Endothelial cell of umbilical vein (primary cell): ENCODE data around the gene CUL2. TPM values are rescaled to one million over a fixed set of nuclear protein-coding genes. Genes with fewer than 3 reads are reported as not detected.

Experiments
- BruUV-seq: library from RNA; stranded (reverse); fragments of 400-500 nt; replicated peaks from 2 replicates; lab custom pipeline; 2021; lab: Mats Ljungman, UMichigan
- CTCF ChIA-PET: fragments of 300-600, 350-600 bp; sonication (Branson Sonifier 250); formaldehyde crosslinking; loops from one replicate; lab custom pipeline; 2021; ENCODE audit warnings: antibody characterized with exemption, inconsistent platforms; lab: Charles Lee
- POLR2A ChIA-PET: fragments of 300-600, 350-600 bp; sonication (Branson Sonifier 250); formaldehyde crosslinking; loops from one replicate; lab custom pipeline; 2021; ENCODE audit warnings: antibody characterized with exemption, inconsistent platforms; lab: Charles Lee
- DNase-seq: peaks from one replicate; pipeline ENCODE4 v3.0.0-alpha.2; 2011; ENCODE audit warnings: low read depth, low spot score
- FAIRE-seq: peaks from 2 replicates; lab custom pipeline; 2011; peaks lifted over from hg19 to GRCh38; lab: Jason Lieb, UNC
- H2AFZ ChIP-seq: 2 replicates; pipeline ENCODE4 v1.6.0; 2012; ENCODE audit warnings: low read depth, low read length, control low read depth, inconsistent platforms
- H3K27ac ChIP-seq: 2 replicates; pipeline ENCODE4 v1.5.1; 2011; ENCODE audit warnings: low read depth, mild to moderate bottlenecking, control low read depth, low read length, moderate library complexity; ENCODE audit not compliant: insufficient read depth
- H3K27me3 ChIP-seq, 2 experiments: 2 replicates each; pipeline versions ENCODE4 v1.6.0 to v1.6.1; 2011; ENCODE audit warnings: low read length in 2 of 2, mixed read lengths in 1 of 2; ENCODE audit not compliant: control insufficient read depth in 2 of 2, insufficient read depth in 2 of 2
- H3K36me3 ChIP-seq, 2 experiments: 2 replicates in 1 of 2; 3 replicates in 1 of 2; pipeline ENCODE4 v1.5.1; 2011; ENCODE audit warnings: low read length in 2 of 2, mild to moderate bottlenecking in 1 of 2, moderate library complexity in 1 of 2; ENCODE audit not compliant: control insufficient read depth in 2 of 2, insufficient read depth in 2 of 2; ENCODE audit errors: extremely low read depth in 1 of 2
- H3K4me1 ChIP-seq: 3 replicates; pipeline ENCODE4 v1.5.1; 2011; ENCODE audit warnings: mild to moderate bottlenecking, low read length; ENCODE audit not compliant: control insufficient read depth, insufficient read depth; ENCODE audit errors: extremely low read depth
- H3K4me2 ChIP-seq: 2 replicates; pipeline ENCODE4 v1.6.1; 2011; ENCODE audit warnings: low read length, control low read depth, mixed read lengths; ENCODE audit not compliant: insufficient read depth
- H3K4me3 ChIP-seq, 3 experiments: fragments of 200-600 bp in 1 of 3; sonication (generic), shearing (Covaris generic) in 1 of 3; replicated peaks in 1 of 3; 2 replicates each; pipeline ENCODE4 v1.5.1; 2011 to 2016; ENCODE audit warnings: control low read depth in 3 of 3, low read length in 3 of 3, mild to moderate bottlenecking in 2 of 3, inconsistent platforms in 1 of 3, low read depth in 1 of 3, moderate library complexity in 1 of 3; ENCODE audit not compliant: insufficient read depth in 1 of 3
- H3K79me2 ChIP-seq: 2 replicates; pipeline ENCODE4 v1.6.0; 2012; ENCODE audit warnings: low read length, inconsistent platforms; ENCODE audit not compliant: control insufficient read depth, insufficient read depth
- H3K9ac ChIP-seq: replicated peaks from 2 replicates; pipeline ENCODE3; 2011; ENCODE audit warnings: low read length, control low read depth; ENCODE audit not compliant: insufficient read depth; ENCODE audit errors: extremely low read depth
- H3K9me1 ChIP-seq: replicated peaks from 3 replicates; pipeline ENCODE4 v1.6.0; 2011; ENCODE audit warnings: mild to moderate bottlenecking, low read length; ENCODE audit not compliant: control insufficient read depth, insufficient read depth; ENCODE audit errors: extremely low read depth
- H3K9me3 ChIP-seq: replicated peaks from 2 replicates; pipeline ENCODE4 v1.5.1; 2012; ENCODE audit warnings: low read length, inconsistent platforms; ENCODE audit not compliant: control insufficient read depth, insufficient read depth
- H4K20me1 ChIP-seq: replicated peaks from 2 replicates; pipeline ENCODE3; 2011; ENCODE audit warnings: mild to moderate bottlenecking, low read length; ENCODE audit not compliant: control insufficient read depth, insufficient read depth; ENCODE audit errors: extremely low read depth
- CTCF ChIP-seq, 2 donors: IDR thresholded peaks; 1 replicate in 1 of 2; 2 replicates in 1 of 2; pipeline ENCODE4 v1.5.1; 2011; ENCODE audit warnings: low read length in 2 of 2, mild to moderate bottlenecking in 2 of 2, moderate library complexity in 2 of 2, control low read depth in 1 of 2, inconsistent platforms in 1 of 2, low read depth in 1 of 2; ENCODE audit not compliant: insufficient read depth in 1 of 2; ENCODE audit errors: extremely low read depth in 1 of 2
- EZH2 ChIP-seq: IDR thresholded peaks from 2 replicates; pipeline ENCODE4 v1.6.1; 2012; ENCODE audit warnings: borderline replicate concordance, low read depth, mild to moderate bottlenecking, moderate library complexity, low read length, inconsistent platforms; ENCODE audit not compliant: severe bottlenecking
- FOS ChIP-seq: IDR thresholded peaks from 2 replicates; pipeline ENCODE4 v1.6.1; 2011; ENCODE audit warnings: mild to moderate bottlenecking, low read length, moderate library complexity, borderline replicate concordance; ENCODE audit not compliant: insufficient read depth
- GATA2 ChIP-seq: IDR thresholded peaks from 2 replicates; pipeline ENCODE4 v1.7.0; 2011; ENCODE audit warnings: low read depth, mild to moderate bottlenecking, moderate library complexity, mixed read lengths, low read length; ENCODE audit not compliant: insufficient read length, insufficient read depth
- JUN ChIP-seq: IDR thresholded peaks from 2 replicates; pipeline ENCODE4 v1.6.1; 2011; ENCODE audit warnings: borderline replicate concordance, low read depth; ENCODE audit not compliant: insufficient read length, insufficient read depth
- MYC ChIP-seq: IDR thresholded peaks from one replicate; pipeline ENCODE4 v1.6.1; 2011; ENCODE audit warnings: mild to moderate bottlenecking, low read depth, low read length
- POLR2A ChIP-seq: IDR thresholded peaks from 2 replicates; pipeline ENCODE4 v1.6.1; 2012; ENCODE audit warnings: low read depth, mild to moderate bottlenecking, control low read depth, low read length
- POLR2AphosphoS5 ChIP-seq: IDR thresholded peaks from 2 replicates; pipeline ENCODE4 v1.6.1; 2012; ENCODE audit warnings: low read depth, mild to moderate bottlenecking, control low read depth, low read length, moderate library complexity; ENCODE audit not compliant: insufficient read depth
- dilution Hi-C: fragments of 300-500 bp; cut with MboI; formaldehyde crosslinking; loops from one replicate; pipeline ENCODE4 v1.15.0; 2019; ENCODE audit warnings: low sequenced_read_pairs; ENCODE audit not compliant: extremely low pct_ligation_motif_present
- intact Hi-C: fragments of 100-400 bp; cut with micrococcal nuclease; formaldehyde crosslinking; loops from one replicate; pipeline ENCODE4 v1.10.0; 2022
- polyA plus RNA-seq, 4 experiments: library from polyadenylated mRNA; depleted of rRNA in 3 of 4; stranded (reverse) in 3 of 4; unstranded in 1 of 4; fragments of >200 nt; gene quantifications; 2 replicates each; pipeline versions ENCODE4 v1.2.1 to v1.2.3, GENCODE V29; 2011 to 2012; ENCODE audit warnings: missing spikeins in 1 of 4
- total RNA-seq: library from RNA; stranded (reverse); gene quantifications from 2 replicates; pipeline ENCODE4 v1.2.3, GENCODE V29; 2021
- TF ChIP-seq, protein P1 (sequence below): IDR thresholded peaks from 2 replicates; pipeline ENCODE4 v1.6.1; 2011; ENCODE audit not compliant: insufficient read depth, insufficient read length

CUL2 gene
- total and polyA plus RNA-seq, 2 donors (not counting 3 experiments of a cell fraction or from before 2014, with no cell fraction given): 11.6 to 45.3 TPM

DNA sequence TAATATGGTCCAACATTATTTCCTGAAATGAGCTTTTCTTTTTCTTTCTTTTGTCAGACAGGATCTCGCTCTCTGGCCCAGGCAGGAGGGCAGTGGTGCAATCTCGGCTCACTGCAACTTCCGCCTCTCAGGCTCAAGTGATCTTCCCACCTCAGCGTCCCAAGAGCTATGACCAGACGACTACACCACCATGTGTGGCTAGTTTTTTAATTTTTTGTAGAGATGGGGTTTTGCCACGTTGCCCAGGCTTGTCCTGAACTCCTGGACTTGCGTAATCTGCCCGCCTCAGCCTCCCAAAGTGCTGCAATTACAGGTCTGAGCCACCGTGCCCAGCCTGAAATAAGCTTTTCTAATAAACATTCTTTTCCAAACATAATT, 48.6 kb downstream of the CUL2 start:
- peak overlapping the region; percentile 8 for H3K4me2 ChIP-seq
- H3K9me3 ChIP-seq: no peaks in the 10 kb centered on the region
- FAIRE-seq: no peak
- H3K36me3 ChIP-seq: peaks cover 2 to 5% of the 10 kb centered on the region in 2 experiments
- H3K9ac ChIP-seq: no peak overlapping the region
- H3K27me3 ChIP-seq: no peaks in the 10 kb centered on the region
- no peaks in the 10 kb centered on the region for H3K79me2 ChIP-seq
- TF ChIP-seq EZH2 (no peak), CTCF (IDR thresholded peaks at IDR 0.05; ENCODE audit: extremely low read depth in 1 of 2, insufficient read depth in 1 of 2, low read depth in 1 of 2, low read length in 2 of 2) (no peak), POLR2AphosphoS5 (no peak), MYC (no peak), POLR2A (no peak), GATA2 (no peak), JUN (no peak), FOS (no peak)
- TF ChIP-seq, protein P1, sequence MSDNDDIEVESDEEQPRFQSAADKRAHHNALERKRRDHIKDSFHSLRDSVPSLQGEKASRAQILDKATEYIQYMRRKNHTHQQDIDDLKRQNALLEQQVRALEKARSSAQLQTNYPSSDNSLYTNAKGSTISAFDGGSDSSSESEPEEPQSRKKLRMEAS: no peak
- CTCF ChIA-PET: interaction anchor here (0.6 to 2.4 kb wide), 6 partner anchors 8 to 154 kb away, joined by 3 to 11 read pairs (median 4); no protein-coding TSS in a partner anchor
- no peak for DNase-seq
- H4K20me1 ChIP-seq: no peaks in the 10 kb centered on the region
- H3K27ac ChIP-seq: no peak overlapping the region
- BruUV-seq: no TSS peak
- peaks cover 16% of the 10 kb centered on the region for H3K4me1 ChIP-seq
- dilution Hi-C loops (no loop called here), intact Hi-C loops (loop anchor here (2.0 kb wide), 1 partner anchor 17 kb away; no protein-coding TSS in a partner anchor)
- H3K9me1 ChIP-seq: no peaks in the 10 kb centered on the region
- POLR2A ChIA-PET: no interaction called here
- H2AFZ ChIP-seq: no peak overlapping the region
- H3K4me3 ChIP-seq: no peak overlapping the region
